Parathyroid adenoma (tissue), 2 donors: ENCODE data around the gene BCAS4.
A peak's percentile ranks its signal among the peaks of the same experiment; 100 is the strongest.

Experiments used
- H2AFZ ChIP-seq: fragments of 300-600 bp; sonication (generic); one replicate; pipeline ENCODE4 v1.7.0; 2017; ENCODE audit warnings: antibody characterized with exemption, mild to moderate bottlenecking
- H3K27ac ChIP-seq: fragments of 300-600 bp; sonication (generic); one replicate; pipeline ENCODE4 v1.7.0; 2017
- H3K27me3 ChIP-seq: fragments of 300-600 bp; sonication (generic); one replicate; pipeline ENCODE4 v1.7.0; 2017; ENCODE audit warnings: low read length; ENCODE audit not compliant: control insufficient read depth, insufficient read depth
- H3K36me3 ChIP-seq: fragments of 300-600 bp; sonication (generic); one replicate; pipeline ENCODE4 v1.7.0; 2017; ENCODE audit warnings: low read length; ENCODE audit not compliant: control insufficient read depth, insufficient read depth
- H3K4me1 ChIP-seq: fragments of 300-600 bp; sonication (generic); one replicate; pipeline ENCODE4 v1.7.0; 2017; ENCODE audit warnings: control low read depth
- H3K4me2 ChIP-seq: fragments of 300-600 bp; sonication (generic); one replicate; pipeline ENCODE4 v1.7.0; 2017; ENCODE audit warnings: low read length
- H3K4me3 ChIP-seq: fragments of 300-600 bp; sonication (generic); one replicate; pipeline ENCODE4 v1.7.0; 2017; ENCODE audit warnings: low read depth, low read length
- H3K79me2 ChIP-seq: fragments of 300-600 bp; sonication (generic); one replicate; pipeline ENCODE4 v1.7.0; 2017; ENCODE audit warnings: control low read depth
- H3K9ac ChIP-seq: fragments of 300-600 bp; sonication (generic); one replicate; pipeline ENCODE4 v1.7.0; 2017; ENCODE audit warnings: mild to moderate bottlenecking
- H3K9me3 ChIP-seq: fragments of 300-600 bp; sonication (generic); one replicate; pipeline ENCODE4 v1.7.0; 2017; ENCODE audit warnings: low read length; ENCODE audit not compliant: control insufficient read depth
- TF ChIP-seq, protein P1 (sequence below): fragments of 300-600 bp; sonication (generic); IDR thresholded peaks from one replicate; pipeline ENCODE4 v1.7.0; 2017; ENCODE audit warnings: antibody characterized with exemption, mild to moderate bottlenecking
- donor health status: primary hyperparathyroidism.

BCAS4 gene

GRCh38 chr20:50794846-50795634 lies at the start of gene BCAS4:
TSS of gene BCAS4 (plus strand) at chr20:50795061. CDS start at chr20:50795084, 23 bp downstream.
- Histone ChIP-seq H3K9ac (peak within 1 kb of the TSS; percentile 23), H3K36me3 (no peaks in the 10 kb centered on the region), H3K27me3 (no peaks in the 10 kb centered on the region), H3K4me2 (peak within 1 kb of the TSS; percentile 98), H3K9me3 (no peaks in the 10 kb centered on the region), H3K27ac (peak within 1 kb of the TSS; percentile 65), H3K4me3 (peak within 1 kb of the TSS; percentile 89), H3K79me2 (peaks cover 20% of the 10 kb centered on the region), H3K4me1 (peaks cover 10% of the 10 kb centered on the region), H2AFZ (peak within 1 kb of the TSS; percentile 95)
- TF ChIP-seq, protein P1, sequence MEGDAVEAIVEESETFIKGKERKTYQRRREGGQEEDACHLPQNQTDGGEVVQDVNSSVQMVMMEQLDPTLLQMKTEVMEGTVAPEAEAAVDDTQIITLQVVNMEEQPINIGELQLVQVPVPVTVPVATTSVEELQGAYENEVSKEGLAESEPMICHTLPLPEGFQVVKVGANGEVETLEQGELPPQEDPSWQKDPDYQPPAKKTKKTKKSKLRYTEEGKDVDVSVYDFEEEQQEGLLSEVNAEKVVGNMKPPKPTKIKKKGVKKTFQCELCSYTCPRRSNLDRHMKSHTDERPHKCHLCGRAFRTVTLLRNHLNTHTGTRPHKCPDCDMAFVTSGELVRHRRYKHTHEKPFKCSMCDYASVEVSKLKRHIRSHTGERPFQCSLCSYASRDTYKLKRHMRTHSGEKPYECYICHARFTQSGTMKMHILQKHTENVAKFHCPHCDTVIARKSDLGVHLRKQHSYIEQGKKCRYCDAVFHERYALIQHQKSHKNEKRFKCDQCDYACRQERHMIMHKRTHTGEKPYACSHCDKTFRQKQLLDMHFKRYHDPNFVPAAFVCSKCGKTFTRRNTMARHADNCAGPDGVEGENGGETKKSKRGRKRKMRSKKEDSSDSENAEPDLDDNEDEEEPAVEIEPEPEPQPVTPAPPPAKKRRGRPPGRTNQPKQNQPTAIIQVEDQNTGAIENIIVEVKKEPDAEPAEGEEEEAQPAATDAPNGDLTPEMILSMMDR, result no peak

- Histone ChIP-seq H3K9ac (no peak overlapping the region), H3K27me3 (no peaks in the 10 kb centered on the region), H3K4me1 (peaks cover 28% of the 10 kb centered on the region), H2AFZ (no peak overlapping the region), H3K79me2 (peaks cover 4% of the 10 kb centered on the region), H3K4me2 (no peak overlapping the region), H3K36me3 (no peaks in the 10 kb centered on the region), H3K9me3 (no peaks in the 10 kb centered on the region), H3K4me3 (no peak overlapping the region), H3K27ac (no peak overlapping the region)
- TF ChIP-seq, protein P1, result no peak
Measured at GRCh38 chr20:50745634-50746137, 49.2 kb upstream of the BCAS4 start.

- Histone ChIP-seq H3K79me2 (peaks cover 4% of the 10 kb centered on the region), H3K9me3 (no peaks in the 10 kb centered on the region), H3K36me3 (no peaks in the 10 kb centered on the region), H3K27ac (peak overlapping the region; percentile 11), H3K9ac (no peak overlapping the region), H3K4me1 (peaks cover 24% of the 10 kb centered on the region), H3K4me3 (no peak overlapping the region), H2AFZ (no peak overlapping the region), H3K4me2 (no peak overlapping the region), H3K27me3 (no peaks in the 10 kb centered on the region)
- TF ChIP-seq, protein P1, result no peak
Measured at GRCh38 chr20:50746138-50746940, 48.5 kb upstream of the BCAS4 start.

GRCh38 chr20:50747275-50747674 lies 47.6 kb upstream of the BCAS4 start:
- Histone ChIP-seq H3K9me3 (no peaks in the 10 kb centered on the region), H3K79me2 (peaks cover 4% of the 10 kb centered on the region), H3K27me3 (no peaks in the 10 kb centered on the region), H3K9ac (no peak overlapping the region), H2AFZ (no peak overlapping the region), H3K4me3 (no peak overlapping the region), H3K4me2 (peak overlapping the region; percentile 42), H3K27ac (no peak overlapping the region), H3K4me1 (peaks cover 20% of the 10 kb centered on the region), H3K36me3 (no peaks in the 10 kb centered on the region)
- TF ChIP-seq, protein P1, result no peak
